NCI-H146 treated with DMSO at 0.1 percent for 48 hours (cell line): ENCODE data around the gene HES1.
"Not testable (repeated sequence)": the region's sequence is repeated elsewhere in the genome, so short reads cannot be mapped to it uniquely, and the experiment has no call there.

Experiments used
- DNase-seq: peaks from one replicate; lab custom pipeline; 2025; ENCODE audit not compliant: unreplicated experiment; lab: John Stamatoyannopoulos, UW

The HES1 gene

DNA sequence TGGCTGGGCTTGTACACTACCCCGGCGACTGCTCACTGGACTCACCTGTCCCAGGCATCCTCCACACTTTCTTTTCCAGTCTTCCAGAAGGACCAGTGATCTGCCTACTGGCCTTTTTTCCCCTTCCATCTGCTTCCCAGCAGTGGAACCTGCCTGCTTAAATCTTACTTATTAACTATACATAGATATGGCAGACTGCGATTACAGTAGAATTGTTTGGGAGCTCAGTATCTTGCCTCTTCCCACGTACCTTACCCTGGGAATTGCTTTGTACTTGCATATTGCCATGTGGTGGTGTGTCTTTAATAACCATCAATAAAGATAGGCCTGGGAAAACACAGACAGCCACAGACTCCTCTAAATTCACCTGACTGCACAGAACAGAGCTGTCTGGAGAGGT is 11.8 kb upstream of the HES1 start:
- no peak for DNase-seq

DNA sequence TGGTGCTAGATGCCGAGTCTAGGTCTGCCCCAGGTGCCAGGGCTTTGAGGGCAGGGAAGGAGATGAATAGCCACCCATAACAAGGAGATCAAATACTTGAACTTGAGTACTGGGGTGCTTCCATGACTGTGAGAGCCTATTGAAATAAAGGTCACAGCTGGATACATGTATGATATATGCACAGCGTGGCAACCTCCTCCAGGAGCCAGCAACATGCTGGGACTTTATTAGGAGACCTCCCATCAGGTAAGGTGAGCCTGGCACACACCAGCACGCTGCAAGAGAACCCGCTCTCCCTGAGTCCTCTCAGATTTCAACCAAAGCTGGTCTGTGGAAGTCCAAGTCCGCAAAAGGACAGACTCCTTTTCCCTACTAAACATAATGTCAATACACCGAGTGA is 10.5 kb upstream of the HES1 start:
- no peak for DNase-seq

DNA sequence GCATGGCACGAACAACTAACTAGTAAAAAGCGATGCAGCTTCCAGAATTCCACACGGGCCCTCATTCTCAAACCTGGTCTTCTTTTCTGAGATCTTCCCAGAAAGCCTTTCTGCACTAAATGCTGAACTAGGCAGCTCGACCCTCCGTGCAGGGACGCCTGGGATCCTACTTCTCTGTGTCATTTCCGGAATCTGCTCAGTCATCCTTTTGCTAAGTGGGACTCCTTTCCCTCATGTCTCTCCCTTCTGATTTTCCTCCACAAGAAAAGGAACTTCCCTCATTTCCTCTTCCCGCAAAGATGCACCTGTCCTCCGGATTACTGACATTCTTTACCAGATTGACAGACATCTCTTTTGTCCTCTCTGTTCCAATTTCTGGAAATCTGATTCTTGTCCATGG is 9.2 kb upstream of the HES1 start:
- no peak for DNase-seq

DNA sequence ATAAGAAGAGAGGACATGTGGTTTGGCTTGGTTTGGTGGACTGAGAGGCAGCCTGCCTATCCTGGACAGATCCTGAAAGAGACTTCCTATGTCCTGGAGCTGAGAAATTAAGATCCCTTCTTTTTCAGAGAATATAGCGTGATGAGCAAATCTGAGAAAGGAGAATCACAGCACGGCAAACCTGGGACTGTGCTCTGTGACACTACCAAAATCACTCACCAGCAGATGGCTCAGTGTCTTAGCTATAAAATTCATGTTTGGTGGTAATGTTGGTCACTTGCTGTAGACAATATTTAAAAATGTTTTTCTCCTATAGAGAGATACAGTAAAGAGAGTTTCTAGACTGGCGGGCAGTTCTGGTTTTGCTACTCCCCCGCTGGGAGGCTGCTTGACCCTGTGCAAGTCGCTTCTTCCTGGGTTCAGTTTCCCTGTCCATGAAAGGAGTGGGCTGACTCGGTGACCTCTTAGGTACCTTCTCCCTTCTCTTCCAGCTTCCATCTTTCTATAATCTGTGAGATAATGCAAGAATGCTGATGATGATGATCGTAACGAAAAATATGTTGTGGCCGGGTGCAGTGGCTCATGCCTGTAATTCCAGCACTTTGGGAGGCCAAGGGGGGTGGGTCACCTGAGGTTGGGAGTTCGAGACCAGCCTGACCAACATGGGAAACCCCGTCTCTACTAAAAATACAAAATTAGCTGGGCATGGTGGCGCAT is 7.6 kb upstream of the HES1 start:
- DNase-seq, result no peak

DNA sequence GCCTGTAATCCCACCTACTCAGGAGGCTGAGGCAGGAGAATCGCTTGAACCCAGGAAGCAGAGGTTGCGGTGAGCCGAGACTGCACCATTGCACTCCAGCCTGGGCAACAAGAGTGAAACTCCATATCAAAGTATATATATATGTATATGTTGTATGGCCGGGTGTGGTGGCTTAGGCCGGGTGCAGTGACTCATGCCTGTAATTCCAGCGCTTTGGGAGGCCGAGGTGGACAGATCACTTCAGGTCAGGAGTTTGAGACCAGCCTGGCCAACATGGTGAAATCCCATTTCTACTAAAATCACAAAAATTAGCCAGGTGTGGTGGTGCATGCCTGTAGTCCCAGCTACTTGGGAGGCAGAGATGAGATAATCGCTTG is 7.0 kb upstream of the HES1 start:
- DNase-seq, result not testable (repeated sequence)

DNA sequence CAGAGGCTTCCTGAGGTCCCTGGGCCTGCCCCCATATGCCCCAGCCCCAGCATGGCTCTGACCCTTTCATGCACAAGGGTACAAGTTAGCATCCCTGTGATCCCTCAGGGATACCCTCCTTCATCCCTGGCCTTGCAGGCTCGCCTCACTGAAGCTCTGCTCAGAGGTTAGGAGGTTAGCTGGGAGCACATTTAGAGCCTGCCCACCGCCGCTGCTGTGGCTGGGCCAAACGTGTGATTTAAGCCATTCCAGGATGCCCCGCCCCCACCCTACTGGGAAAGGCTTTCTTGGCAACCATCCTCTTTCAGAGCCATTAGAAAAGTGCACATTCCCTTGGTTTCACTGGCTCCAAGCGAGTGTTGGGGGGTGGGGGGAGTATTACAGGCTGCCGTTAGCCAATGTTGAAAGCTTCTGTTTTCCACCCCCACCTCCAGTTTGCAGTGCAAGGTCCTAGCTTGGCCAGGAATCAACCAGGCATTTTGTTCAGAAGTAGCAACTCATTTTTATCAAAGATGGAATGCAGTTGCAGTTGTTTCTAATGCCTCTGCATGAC is 6.3 kb upstream of the HES1 start:
- no peak for DNase-seq

DNA sequence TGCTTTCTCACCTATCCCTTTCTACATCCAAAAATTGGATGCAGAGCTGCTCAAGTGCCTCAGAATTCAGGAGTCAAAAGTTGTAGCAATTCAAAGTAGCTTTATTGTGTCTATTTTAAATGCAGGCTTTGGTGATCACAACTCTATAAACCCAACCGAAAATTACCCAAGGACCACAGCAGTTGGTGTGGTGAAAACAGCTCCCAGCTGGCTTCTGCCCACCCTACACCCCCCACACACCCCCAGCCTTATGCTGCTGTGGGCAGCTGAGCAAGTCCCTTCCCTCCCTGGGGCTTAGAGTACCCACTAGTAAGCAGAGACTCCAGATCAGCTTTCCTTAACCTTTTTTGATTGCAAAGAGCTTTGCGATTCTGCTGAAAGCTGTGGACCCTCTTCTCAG is 5.8 kb upstream of the HES1 start:
- DNase-seq, result no peak

DNA sequence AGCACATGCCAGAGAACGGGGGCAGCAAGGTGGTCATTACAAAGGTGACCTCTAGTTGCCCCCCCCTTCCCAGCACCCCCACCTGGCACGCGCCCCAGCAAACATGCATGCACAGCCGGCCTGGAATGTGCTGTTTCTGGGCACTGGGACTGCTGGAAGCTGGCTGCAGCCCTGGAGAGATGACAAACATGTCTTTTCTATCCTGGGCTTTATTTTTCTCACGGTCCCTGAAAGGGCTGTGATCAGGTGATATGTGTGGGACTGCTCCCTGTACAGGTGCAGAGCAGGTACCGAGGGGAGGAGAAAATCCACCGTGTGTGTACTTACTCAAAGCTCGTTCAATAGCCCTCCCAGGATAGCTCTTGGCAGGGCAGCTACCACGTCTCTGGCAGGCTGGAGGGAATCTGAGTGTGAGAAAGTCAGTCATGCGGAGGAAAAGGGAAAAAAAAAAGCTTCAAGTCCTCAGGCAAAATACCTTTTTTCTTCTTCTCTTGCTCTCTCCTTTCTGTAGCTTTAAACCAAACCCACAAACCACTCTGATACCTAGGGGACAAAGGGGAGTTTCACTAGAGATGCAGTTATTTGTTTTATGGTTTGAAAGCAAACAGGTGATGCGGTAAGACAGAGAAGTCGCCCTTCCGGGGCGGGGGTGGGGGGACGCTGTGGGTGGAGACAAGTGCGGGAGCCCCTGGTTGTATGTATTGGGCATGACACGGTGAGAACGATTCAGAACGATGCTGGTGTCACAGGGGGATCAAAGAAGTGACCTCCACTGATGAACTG is 5.0 kb upstream of the HES1 start:
- DNase-seq, result peak; percentile 95

DNA sequence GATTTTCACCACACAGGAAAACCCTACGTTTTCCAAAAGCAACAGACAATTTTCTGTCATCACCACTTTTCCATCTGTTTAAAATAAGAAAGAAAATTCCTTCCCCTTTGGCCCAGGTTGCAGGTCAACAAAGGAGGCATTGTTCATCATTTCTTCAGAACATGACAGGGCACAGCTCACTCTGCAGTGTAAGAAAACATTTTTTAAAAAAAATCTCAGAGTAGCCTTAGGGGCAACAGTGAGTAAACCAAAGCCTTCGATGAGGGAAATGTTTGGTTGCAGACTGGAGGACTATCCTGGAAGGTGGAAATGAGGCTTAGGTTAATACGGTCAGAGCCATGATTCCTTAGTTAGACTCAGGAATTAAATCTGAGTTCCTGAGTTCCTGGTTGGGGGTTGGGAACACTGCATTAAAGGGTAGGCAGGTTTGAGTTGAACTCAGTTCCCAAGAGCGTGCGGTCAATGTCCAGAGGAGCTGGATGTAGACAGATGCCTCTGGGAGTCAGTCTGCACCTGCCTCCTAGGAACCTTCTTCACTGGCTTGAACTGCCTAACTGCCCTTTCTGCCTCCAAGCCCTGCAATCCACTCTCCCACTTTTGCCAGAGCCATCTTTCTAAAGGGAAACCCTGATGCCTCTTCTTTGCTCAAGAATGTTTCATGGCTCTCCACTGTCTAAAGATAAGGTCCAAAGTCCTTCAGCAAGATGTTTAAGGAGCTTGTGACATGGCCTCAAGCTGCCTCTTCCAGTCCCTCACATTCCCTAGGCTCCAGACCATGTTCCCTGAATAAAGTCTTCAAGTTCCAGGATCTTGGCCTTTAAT is 3.3 kb upstream of the HES1 start:
- no peak for DNase-seq

DNA sequence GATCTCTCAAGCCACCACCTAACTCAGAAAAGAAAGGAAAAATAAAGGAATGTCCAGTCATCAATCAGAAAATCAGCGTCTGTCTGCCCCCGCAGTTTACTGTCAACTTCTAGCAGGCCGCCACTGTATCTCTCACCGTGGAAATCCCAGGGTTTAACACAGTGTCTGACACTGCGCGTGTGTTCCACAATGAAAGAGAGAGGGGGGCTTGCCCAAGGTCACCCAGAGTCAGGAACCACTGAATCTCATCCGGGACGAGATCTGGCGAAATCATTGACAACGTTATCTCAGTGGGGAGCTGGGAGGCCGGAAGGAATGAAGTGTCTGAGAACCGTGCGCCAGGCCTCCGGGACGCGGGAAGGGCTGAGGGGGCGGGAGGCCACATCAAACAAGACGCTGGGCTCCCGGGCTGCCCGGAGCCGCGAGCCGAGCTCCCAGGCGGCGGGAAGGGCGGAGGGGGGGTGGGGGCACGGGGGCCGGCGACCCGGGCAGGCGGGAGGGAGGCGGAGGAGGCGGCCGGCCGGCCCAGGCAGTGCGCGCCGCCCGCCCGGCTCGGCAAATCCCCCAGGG is 2.2 kb upstream of the HES1 start:
- DNase-seq, result peak; percentile 42

DNA sequence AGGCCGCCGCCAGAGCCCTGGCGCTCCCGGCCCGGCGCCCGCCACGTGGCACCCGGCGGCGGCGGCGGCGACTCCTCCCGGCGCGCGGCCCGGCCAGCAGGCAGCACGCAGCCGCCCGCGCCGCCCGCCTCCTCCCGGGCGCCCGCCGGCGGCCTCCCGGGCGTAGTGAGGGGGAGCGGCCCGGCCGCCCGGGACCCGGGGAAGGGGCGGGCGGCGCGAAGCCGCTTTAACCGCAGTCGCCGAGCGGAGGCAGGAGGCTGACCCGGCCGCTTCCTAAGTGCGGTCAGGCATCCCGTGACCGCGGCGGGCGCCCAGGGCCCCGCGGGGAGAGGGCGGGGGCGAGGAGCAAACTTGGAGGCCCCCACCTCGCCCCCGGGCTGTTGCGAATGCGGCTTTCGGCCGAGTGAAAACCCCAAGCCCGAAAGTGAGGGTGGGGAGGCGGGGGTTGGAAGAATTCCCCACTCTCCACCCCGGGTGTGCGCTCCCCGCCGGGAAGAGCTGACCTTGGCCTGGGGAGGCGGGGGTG is 1.7 kb upstream of the HES1 start:
- DNase-seq, result no peak

DNA sequence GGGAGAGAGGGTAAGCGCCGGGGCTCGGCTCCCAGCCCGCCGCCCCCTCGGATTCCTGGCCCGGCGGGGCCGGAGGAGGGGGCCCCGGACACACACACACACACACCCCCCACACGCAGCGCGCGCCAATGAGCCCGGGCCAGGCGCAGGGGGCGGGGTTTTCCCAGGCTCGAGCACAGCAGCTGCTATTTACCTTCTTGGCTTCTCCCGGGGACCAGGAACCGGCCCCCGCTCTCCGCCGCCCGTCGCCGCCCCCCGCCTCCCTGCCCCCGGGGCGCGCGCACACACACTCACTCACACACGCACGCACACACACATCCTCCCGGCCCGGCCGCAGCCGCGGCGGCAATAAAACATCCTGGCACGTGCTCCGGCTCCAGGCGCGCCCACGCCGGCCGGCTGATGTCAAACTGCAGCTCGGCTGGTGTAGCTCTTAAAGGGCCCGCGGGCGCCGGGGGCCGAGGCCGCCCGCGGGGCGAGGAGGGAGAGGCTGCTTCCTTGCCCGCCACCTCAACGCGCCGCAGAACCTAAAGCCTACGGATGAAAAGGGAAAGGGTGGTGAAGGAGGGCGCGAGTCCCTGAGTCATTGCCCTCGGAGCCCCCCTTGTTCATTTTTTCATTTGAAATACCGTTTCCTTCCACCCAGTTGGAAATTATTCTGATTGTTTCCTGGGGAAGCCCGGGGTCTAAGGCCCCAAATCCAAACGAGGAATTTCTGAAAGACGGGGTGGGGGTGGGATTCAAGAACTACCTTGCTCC is 1.0 kb upstream of the HES1 start:
- peak; percentile 99 for DNase-seq

DNA sequence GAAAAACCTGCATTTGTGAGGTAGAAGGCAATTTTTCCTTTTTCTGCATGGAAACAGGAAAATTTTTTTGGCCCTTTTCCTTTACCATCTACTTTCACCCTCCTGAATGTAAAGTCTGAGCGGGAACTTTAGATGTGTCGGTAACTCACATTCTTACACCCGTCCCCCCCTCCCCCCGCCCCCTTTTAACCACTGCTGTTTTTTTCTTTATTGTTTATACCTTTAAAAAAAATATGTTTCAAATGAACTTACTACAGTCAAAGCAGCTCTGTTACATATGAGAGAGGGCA is 487 bp upstream of the HES1 start:
- DNase-seq, result no peak

DNA sequence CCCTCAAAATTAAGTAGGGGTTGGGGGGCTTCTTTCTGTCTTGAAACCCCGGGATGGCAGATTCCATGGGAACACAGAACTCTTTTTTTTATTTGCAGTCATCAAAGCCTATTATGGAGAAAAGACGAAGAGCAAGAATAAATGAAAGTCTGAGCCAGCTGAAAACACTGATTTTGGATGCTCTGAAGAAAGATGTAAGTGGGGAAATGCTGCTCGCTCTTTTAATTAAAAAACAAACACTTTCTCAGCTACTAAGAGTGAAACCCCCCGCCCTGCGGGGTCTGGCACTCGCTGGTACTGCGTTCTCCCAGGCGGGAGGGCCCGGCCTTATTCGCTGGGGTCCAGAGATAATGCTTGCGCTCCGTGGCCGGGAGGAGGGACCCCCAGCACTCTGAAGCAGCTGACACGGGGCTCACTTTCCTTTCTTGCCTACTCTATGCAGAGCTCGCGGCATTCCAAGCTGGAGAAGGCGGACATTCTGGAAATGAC is 615 bp downstream of the HES1 start:
- peak; percentile 42 for DNase-seq

DNA sequence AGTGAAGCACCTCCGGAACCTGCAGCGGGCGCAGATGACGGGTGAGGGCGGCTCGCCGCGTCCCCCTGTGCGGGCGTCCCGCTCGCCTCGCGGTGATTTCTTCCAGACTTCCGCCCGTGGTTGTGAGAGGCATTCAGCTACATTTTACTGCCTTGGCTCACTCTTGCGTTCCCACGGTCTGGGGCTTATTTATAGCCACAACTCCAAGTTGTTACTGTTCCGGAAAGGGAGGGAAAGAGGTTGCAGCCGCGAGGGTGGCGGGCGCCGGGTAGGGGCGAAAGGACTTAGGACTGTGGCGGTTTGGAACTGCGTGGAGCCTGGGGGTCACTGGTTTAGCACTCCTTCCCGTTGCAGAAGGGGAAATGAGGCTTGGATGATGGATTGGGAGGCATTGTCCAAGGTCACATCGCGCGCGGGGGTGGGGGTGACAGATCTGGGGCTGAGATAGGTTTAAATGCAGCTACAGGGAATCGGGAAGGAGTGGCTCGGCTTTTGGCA is 1.1 kb downstream of the HES1 start:
- no peak for DNase-seq

DNA sequence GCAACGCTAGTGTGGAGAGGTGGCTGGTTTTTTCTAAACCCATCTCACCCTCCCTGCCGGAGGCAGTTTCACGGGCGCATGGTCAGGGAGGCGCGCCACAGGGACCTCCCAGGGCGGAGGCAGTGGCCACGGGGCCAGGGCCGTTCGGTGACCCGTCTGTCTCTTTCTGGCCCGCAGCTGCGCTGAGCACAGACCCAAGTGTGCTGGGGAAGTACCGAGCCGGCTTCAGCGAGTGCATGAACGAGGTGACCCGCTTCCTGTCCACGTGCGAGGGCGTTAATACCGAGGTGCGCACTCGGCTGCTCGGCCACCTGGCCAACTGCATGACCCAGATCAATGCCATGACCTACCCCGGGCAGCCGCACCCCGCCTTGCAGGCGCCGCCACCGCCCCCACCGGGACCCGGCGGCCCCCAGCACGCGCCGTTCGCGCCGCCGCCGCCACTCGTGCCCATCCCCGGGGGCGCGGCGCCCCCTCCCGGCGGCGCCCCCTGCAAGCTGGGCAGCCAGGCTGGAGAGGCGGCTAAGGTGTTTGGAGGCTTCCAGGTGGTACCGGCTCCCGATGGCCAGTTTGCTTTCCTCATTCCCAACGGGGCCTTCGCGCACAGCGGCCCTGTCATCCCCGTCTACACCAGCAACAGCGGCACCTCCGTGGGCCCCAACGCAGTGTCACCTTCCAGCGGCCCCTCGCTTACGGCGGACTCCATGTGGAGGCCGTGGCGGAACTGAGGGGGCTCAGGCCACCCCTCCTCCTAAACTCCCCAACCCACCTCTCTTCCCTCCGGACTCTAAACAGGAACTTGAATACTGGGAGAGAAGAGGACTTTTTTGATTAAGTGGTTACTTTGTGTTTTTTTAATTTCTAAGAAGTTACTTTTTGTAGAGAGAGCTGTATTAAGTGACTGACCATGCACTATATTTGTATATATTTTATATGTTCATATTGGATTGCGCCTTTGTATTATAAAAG is 1.8 kb downstream of the HES1 start:
- DNase-seq, result peak; percentile 88

DNA sequence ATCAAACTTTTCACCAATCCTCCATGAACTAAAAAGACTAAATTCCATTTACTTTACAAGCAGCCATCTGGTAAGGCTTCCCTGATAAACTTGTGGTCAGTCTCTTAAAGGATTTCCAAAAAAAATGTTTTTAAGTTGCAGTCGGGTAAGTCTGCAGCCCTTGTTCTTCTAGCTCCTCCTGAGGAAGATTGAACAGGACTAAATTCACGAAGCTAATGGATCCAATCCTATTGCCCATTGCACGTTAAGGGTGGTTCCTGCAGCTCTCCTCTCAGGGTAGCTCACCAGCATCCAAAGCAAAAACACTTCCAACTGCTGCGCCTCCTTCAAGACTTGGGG is 2.8 kb downstream of the HES1 start:
- DNase-seq, result no peak

DNA sequence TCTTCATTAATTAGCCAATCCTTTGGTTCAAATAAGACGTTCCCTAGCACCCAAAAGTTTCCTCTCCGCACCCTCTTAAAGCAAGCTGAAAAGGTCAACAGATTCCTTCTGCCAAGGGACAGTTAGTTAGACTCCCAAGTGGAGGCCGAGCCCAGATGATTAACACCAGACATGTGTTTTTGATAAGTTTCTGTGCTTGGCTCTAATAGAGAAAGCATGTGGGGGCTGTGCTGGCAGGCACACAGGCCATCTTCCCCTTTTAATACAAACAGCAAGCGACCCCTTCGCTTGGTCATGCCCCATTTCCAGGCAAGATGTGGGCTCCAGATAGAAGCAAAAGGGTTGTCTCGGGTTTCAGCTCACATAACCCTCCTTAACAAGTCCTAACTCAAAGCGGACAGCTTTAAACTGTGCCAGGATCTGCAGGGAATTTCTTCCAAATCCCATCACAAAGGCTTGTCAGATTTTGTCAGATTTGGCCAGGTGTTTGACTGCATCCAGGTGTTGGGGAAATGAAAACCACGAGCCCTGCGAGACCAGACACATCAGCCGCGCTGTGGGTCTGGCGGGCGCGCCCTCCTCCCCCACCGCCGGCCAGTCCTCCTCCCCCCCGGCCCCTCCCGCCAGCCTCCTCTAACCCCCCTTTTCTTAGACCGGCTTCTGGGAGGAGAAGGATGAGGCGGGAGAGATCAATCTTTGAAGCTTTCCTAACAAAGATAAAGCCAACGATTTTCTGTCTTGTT is 3.3 kb downstream of the HES1 start:
- DNase-seq, result no peak
